Ovary (tissue), 3 donors: ENCODE measurements around the gene ADAM17.

Source experiments
- EP300 ChIP-seq: sonication (generic); formaldehyde crosslinking; IDR thresholded peaks from one replicate; pipeline ENCODE4 v1.6.1; 2017; ENCODE audit warnings: antibody characterized with exemption
- POLR2A ChIP-seq: fragments of 450-650 bp; IDR thresholded peaks from one replicate; pipeline ENCODE4 v1.6.1; 2017; ENCODE audit warnings: antibody characterized with exemption, mild to moderate bottlenecking, moderate library complexity
- TF ChIP-seq, protein P1 (sequence below), 3 donors: fragments of 450-650 bp in 2 of 3; fragments of 200-600 bp in 1 of 3; IDR thresholded peaks; one replicate each; pipeline versions ENCODE4 v1.5.1 to v1.8.0; 2016 to 2022; ENCODE audit warnings: antibody characterized with exemption in 3 of 3, mild to moderate bottlenecking in 1 of 3
- donor health status: DM: no; HTN: no; CAD: no.

DNA sequence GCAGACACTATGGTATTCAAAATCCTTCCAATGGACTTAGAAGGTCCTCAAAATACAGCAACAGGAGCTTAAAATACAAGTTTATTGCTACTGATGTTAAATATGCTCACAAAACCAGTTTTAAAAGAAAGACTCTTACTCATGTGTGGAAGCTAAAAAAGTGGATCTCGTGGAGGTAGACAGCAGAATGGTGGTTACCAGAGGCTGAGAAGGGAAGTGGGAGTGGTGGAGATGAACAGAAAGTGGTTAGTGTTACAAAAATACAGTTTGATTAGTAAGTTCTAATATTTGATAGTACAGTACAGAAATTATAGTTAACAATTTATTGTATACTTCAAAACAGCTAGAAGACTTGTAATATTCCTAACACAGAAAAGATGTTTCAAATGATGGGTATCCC lies 12.1 kb downstream of the ADAM17 start:
- TF ChIP-seq POLR2A = no peak
- TF ChIP-seq, protein P1, sequence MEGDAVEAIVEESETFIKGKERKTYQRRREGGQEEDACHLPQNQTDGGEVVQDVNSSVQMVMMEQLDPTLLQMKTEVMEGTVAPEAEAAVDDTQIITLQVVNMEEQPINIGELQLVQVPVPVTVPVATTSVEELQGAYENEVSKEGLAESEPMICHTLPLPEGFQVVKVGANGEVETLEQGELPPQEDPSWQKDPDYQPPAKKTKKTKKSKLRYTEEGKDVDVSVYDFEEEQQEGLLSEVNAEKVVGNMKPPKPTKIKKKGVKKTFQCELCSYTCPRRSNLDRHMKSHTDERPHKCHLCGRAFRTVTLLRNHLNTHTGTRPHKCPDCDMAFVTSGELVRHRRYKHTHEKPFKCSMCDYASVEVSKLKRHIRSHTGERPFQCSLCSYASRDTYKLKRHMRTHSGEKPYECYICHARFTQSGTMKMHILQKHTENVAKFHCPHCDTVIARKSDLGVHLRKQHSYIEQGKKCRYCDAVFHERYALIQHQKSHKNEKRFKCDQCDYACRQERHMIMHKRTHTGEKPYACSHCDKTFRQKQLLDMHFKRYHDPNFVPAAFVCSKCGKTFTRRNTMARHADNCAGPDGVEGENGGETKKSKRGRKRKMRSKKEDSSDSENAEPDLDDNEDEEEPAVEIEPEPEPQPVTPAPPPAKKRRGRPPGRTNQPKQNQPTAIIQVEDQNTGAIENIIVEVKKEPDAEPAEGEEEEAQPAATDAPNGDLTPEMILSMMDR (IDR thresholded peaks at IDR 0.05) = no peak
- no peak for TF ChIP-seq EP300
